Putamen (tissue), 1 donor: Measurements from ENCODE around the gene KSR2.

Experiments
- DNase-seq: peaks from one replicate; pipeline ENCODE4 v3.0.0-alpha.2; 2016; ENCODE audit warnings: low spot score

The KSR2 gene

GRCh38 chr12:117494833-117495655 lies 473.7 kb downstream of the KSR2 start:
- DNase-seq = no peak

DNA sequence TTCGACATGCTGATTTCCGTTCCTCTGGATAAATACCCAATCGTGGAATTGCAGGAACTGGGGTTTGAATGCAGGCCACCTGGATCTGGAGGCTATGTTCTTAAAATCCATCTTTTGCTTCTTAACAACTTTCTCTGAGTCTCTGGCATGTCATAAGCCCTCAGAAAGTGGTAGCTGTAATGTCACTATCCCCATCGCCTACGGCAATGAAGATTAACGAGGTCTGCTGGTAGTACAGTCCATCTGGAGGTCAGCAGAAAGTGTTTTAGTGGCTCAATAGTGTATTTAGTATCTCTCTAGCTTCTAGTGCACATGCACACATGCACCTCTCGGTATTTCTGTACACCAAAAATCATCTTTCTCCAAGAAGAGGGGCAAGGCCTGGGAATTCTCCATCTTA lies 477.1 kb downstream of the KSR2 start:
- DNase-seq = no peak

DNA sequence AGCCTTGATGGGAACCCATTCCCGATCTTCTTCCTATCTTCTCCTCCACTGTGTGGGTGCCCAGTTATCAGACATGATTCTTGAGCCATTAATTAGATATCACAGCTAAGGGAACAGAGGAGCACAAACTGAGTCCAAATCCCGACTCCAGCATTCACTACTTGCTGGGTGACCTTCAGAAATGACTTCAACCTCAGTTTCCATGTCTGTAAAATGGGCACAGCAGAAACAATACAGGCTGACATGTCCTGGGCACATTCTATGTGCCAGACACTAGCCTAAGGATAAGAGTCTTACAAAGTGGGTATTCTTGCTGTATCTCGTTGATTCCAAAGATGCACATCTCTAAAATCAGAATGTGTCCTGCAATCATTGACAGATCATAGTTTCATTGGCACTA lies 478.7 kb downstream of the KSR2 start:
- DNase-seq = no peak

DNA sequence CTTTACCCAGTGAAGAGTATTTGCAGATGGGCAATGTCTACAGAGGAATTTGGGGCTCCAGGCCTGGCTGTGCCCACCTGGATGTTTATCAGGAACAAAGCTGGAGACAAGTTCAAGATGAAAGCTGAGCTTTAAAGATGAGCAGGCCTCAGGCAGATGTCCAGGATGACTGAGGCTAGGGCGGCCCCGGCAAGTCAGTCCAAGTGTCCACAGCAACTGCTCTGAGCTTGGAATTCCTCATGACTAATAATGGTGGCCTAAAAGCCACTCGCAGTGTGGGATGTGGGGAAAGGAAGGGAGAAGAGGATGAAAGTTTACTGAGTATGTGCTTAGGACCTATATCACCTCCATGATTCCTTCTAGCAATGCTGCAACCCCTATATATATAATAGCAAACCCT lies 479.1 kb downstream of the KSR2 start:
- no peak for DNase-seq

GRCh38 chr12:117486840-117487659 lies 481.7 kb downstream of the KSR2 start:
- no peak for DNase-seq

DNA sequence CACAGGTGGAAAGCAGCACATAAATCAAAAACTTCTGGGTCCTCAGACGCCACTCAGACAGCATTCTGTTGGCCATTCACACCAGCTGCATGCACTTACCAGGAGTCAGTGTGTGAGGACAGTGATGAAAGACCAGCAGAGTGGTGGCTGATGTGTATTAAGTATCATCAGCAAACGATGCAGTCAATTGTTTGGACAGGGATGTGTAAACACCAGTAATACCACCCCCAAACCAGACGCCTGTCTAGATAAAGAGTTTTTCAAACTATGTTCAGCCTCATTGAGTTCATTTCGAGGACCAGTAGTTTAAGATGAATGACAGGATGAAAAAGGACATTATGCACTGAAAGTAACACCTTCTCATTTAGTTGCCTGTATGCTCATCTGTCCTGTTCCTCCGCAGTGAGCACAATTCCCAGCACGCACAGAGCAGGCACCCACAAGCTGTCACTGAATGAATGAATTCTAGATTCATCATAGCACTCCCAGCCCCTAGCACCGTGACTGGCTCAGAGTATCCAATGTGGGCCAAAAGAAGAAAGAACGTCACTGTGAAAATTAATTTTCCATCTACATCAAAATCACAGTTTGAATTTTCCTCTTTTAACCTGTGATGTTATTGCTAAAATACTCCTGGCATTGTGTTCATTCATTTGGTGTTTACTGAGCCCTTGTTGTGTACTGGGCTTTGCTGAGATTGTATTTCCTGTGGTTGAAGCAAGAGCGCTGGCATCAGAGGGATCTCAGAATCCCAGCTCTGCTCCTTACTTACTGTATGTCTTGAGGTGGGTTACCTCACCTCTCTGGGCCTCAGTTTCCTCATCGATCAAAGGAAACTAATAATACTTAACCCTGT lies 482.6 kb downstream of the KSR2 start:
- no peak for DNase-seq

DNA sequence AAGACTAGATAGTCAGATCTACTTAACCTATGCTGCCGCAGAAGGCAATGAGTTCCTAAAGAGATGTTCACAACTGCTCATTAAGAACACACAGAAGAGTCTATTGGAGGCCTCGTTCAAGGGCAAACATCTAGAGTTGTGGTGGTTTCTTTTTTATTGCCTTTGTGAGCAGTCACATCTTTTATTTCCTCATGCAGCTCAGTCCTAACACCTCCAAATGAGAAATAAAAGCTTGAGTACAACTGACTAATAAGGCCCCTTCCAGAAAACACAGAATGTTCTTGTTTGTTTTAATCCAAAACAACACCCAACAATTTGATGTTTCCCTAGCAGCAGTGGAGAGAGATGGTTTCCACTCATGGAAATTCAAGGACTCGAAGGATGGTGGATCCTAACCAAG lies 483.9 kb downstream of the KSR2 start:
- no peak for DNase-seq

DNA sequence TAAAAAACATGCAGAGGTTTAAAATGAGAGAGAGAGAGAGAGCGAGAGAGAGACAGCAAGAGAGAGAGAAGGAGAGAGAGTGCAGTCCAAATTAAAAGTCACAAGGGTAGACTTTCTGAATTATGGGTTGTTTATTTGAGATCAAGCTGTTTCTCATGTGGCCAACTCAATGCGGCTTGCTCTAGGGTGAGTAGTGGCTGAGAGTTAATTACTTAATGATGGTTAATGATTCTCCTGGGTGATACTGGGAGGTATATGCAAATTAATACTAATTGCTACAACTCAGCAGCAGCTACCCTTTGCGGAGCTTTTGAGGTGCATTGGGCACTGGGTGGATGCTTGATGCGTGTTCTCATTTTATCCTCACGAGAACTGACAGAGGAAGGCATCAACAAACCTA lies 485.3 kb downstream of the KSR2 start:
- no peak for DNase-seq

GRCh38 chr12:117481470-117481869 lies 487.3 kb downstream of the KSR2 start:
- no peak for DNase-seq

- DNase-seq = no peak
Observed at GRCh38 chr12:117476341-117476740, 492.4 kb downstream of the KSR2 start.

DNA sequence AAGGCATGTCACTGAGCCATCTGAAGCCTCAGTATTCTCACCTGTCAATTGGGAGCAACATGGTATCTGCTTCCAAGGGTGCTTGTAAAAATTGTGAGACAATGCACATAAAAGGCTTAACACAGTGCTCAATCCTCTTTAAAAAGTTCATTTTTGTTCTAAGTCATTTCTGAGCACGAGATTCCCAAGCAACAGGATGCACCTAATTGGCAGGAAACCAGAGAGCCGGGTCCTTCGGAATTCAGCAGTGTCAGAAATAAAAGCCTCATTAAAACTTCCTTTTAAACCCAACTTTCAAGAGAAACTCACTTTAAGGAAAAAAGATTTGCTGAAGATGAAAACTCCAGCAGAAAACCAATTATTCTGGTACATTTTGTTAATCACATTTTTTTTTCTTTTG lies 494.9 kb downstream of the KSR2 start:
- DNase-seq = no peak

DNA sequence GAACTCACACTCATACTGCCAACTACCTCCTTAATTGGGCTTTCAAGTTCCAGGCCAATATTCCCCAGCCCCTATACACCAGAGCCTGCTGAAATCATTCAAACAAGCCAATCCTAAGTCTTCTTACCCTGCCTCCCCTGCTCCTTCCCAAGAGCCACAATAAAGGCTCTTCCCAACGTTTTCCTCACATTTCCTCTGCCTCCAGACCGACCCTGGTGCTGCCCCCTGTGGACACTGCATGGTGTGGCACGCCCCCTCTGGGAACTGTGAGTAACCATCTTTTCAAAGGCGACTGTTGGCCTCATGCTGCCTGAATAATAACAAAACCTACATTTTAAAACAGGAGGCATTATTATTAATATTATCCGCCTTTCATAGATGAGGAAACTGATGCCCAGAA lies 495.8 kb downstream of the KSR2 start:
- no peak for DNase-seq

- no peak for DNase-seq
Observed at GRCh38 chr12:117470804-117471203, 498.0 kb downstream of the KSR2 start.

GRCh38 chr12:117469883-117470483 lies 498.8 kb downstream of the KSR2 start:
- DNase-seq = no peak

GRCh38 chr12:117468016-117468415 lies 500.8 kb downstream of the KSR2 start:
- no peak for DNase-seq

GRCh38 chr12:117467588-117467987 lies 501.2 kb downstream of the KSR2 start:
- DNase-seq = no peak

- DNase-seq = no peak
Observed at GRCh38 chr12:117466677-117467362, 502.0 kb downstream of the KSR2 start.

DNA sequence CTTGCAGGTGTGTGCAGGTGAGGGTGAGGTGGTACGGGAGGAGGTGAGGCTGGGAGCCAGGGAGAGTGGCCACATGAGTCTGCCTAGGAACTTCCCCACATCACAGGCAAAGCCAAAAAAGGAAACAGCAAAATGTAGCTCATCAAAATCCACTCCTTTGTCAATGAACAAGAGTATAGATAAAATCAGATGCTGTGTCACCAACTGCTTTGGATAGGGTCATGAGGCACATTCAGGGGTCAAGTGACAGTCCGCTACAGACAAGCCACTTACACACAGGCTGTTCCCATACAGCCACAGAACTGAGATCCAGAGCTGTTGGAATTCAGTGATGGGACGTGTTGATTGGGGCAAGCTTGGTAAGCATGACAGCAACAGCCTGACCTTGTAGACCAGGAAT lies 507.1 kb downstream of the KSR2 start:
- no peak for DNase-seq

GRCh38 chr12:117459229-117459628 lies 509.6 kb downstream of the KSR2 start:
- no peak for DNase-seq

DNA sequence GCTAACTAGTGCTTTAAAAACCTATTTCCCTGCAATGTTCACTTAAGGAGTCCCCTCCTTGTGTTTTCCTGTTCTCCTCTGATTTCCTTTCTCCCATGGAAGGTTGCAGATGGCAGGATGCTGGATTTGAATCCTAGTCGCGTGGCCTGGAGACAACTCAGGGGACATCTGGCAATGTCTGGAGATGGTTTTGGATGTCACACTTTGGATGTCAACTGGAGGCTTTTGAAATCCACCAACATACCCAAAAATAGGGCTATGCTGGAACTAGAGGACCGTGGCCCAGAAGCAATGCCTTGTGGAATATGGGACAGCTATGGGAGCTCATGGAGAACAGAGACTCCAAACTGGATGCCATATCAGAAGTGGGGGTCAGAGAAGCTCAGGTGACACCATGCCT lies 511.6 kb downstream of the KSR2 start:
- DNase-seq = no peak

DNA sequence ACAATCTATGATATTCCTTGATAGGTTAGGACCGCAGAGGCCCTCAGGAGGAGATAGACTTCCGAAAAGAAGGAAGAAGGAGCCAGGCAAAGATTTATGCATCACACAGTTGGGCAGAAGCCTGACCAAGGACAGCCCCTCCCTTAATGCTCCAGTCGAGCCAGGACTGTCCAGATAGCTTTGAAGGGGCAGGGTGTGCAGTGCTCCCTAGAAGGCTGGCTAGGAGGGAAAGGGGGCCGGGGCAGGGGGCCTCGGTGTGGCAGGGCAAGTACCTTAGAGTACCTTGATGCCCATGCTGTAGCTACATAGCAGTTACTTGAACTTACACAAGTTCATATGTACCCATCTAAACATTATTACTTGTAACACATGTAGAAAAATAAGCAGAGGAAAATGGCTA lies 512.7 kb downstream of the KSR2 start:
- no peak for DNase-seq
